NCI-H128 (cell line): Measurements from ENCODE around the gene NCOA1.
"Not testable (repeated sequence)": the region's sequence is repeated elsewhere in the genome, so short reads cannot be mapped to it uniquely, and the experiment has no call there.

ENCODE experiments used
- DNase-seq: peaks from one replicate; lab custom pipeline; 2025; ENCODE audit not compliant: unreplicated experiment; lab: John Stamatoyannopoulos, UW

Gene NCOA1

GRCh38 chr2:24623535-24623934 lies 132.5 kb downstream of the NCOA1 start:
- no peak for DNase-seq

GRCh38 chr2:24625728-24626127 lies 134.7 kb downstream of the NCOA1 start:
- DNase-seq: no peak

- no peak for DNase-seq
Observed at GRCh38 chr2:24626131-24626530, 135.1 kb downstream of the NCOA1 start.

GRCh38 chr2:24628746-24629145 lies 137.7 kb downstream of the NCOA1 start:
- DNase-seq: no peak

GRCh38 chr2:24632172-24632571 lies 141.1 kb downstream of the NCOA1 start:
- no peak for DNase-seq

GRCh38 chr2:24635181-24635580 lies 144.1 kb downstream of the NCOA1 start:
- DNase-seq: no peak

- no peak for DNase-seq
Observed at GRCh38 chr2:24638568-24638967, 147.5 kb downstream of the NCOA1 start.

- DNase-seq: no peak
Observed at GRCh38 chr2:24642351-24642750, 151.3 kb downstream of the NCOA1 start.

GRCh38 chr2:24643051-24643450 lies 152.0 kb downstream of the NCOA1 start:
- DNase-seq: no peak

- no peak for DNase-seq
Observed at GRCh38 chr2:24644032-24644431, 153.0 kb downstream of the NCOA1 start.

GRCh38 chr2:24650997-24651642 lies 160.1 kb downstream of the NCOA1 start:
- no peak for DNase-seq

- no peak for DNase-seq
Observed at GRCh38 chr2:24651643-24652003, 160.6 kb downstream of the NCOA1 start.

- no peak for DNase-seq
Observed at GRCh38 chr2:24652265-24653182, 161.5 kb downstream of the NCOA1 start.

- DNase-seq: no peak
Observed at GRCh38 chr2:24657818-24658217, 166.8 kb downstream of the NCOA1 start.

GRCh38 chr2:24658531-24659202 lies 167.6 kb downstream of the NCOA1 start:
- DNase-seq: no peak

- peak; percentile 5 for DNase-seq
Observed at GRCh38 chr2:24659862-24660261, 168.8 kb downstream of the NCOA1 start.

GRCh38 chr2:24667542-24667941 lies 176.5 kb downstream of the NCOA1 start:
- DNase-seq: no peak

- no peak for DNase-seq
Observed at GRCh38 chr2:24671230-24671629, 180.2 kb downstream of the NCOA1 start.

- no peak for DNase-seq
Observed at GRCh38 chr2:24672589-24672988, 181.5 kb downstream of the NCOA1 start.

- DNase-seq: no peak
Observed at GRCh38 chr2:24675338-24675737, 184.3 kb downstream of the NCOA1 start.

- DNase-seq: no peak
Observed at GRCh38 chr2:24676493-24676892, 185.4 kb downstream of the NCOA1 start.

- DNase-seq: not testable (repeated sequence)
Observed at GRCh38 chr2:24678066-24678465, 187.0 kb downstream of the NCOA1 start.
